Jurkat, Clone E6-1 (cell line): ENCODE measurements around the gene PCDHA5.
"Not testable (repeated sequence)": the region's sequence is repeated elsewhere in the genome, so short reads cannot be mapped to it uniquely, and the experiment has no call there.

Source experiments
- DNase-seq: peaks from one replicate; pipeline ENCODE4 v3.0.0-alpha.2; 2011; ENCODE audit warnings: low read depth, low spot score
- H3K4me3 ChIP-seq: 2 replicates; pipeline ENCODE4 v1.5.1; 2011; ENCODE audit warnings: mild to moderate bottlenecking, low read length, control low read depth, moderate library complexity

The PCDHA5 gene

DNA sequence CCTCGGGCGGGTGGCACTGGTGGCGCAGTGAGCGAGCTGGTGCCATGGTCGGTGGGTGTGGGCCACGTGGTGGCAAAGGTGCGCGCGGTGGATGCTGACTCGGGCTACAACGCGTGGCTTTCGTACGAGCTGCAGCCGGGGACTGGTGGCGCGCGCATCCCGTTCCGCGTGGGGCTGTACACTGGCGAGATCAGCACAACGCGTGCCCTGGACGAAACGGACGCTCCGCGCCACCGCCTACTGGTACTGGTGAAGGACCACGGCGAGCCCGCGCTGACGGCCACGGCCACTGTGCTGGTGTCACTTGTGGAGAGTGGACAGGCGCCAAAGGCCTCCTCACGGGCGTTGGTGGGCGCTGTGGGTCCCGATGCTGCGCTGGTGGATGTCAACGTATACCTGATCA lies 12.5 kb upstream of the PCDHA5 start:
- DNase-seq, result no peak
- H3K4me3 ChIP-seq, result no peak overlapping the region

DNA sequence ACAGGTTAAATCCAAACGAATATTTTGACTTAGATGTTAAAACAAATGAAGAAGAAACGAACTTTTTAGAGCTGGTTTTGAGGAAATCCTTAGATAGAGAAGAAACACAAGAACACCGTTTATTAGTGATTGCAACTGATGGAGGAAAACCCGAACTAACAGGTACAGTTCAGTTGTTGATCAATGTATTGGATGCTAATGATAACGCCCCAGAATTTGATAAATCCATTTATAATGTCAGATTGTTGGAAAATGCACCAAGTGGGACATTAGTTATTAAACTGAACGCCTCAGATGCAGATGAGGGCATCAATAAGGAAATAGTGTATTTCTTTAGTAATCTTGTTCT lies 842 bp downstream of the PCDHA5 start:
- no peak for DNase-seq
- no peak overlapping the region for H3K4me3 ChIP-seq

DNA sequence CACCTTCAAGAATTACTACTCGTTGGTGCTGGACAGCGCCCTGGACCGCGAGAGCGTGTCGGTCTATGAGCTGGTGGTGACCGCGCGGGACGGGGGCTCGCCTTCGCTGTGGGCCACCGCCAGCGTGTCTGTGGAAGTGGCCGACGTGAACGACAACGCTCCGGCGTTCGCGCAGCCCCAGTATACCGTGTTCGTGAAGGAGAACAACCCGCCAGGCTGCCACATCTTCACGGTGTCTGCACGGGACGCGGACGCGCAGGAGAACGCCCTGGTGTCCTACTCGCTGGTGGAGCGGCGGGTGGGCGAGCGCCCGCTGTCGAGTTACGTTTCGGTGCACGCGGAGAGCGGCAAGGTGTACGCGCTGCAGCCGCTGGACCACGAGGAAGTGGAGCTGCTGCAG lies 1.6 kb downstream of the PCDHA5 start:
- H3K4me3 ChIP-seq, DNase-seq: not testable (repeated sequence)

DNA sequence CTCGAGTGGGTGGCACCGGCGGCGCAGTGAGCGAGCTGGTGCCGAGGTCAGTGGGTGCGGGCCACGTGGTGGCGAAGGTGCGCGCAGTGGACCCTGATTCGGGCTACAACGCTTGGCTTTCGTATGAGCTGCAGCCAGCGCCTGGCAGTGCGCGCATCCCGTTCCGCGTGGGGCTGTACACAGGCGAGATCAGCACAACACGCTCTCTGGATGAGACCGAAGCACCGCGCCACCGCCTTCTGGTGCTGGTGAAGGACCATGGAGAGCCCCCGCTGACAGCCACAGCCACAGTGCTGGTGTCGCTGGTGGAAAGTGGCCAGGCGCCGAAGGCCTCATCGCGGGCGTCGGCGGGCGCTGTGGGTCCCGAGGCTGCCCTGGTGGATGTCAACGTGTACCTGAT lies 2.1 kb downstream of the PCDHA5 start:
- DNase-seq, result no peak
- no peak overlapping the region for H3K4me3 ChIP-seq

DNA sequence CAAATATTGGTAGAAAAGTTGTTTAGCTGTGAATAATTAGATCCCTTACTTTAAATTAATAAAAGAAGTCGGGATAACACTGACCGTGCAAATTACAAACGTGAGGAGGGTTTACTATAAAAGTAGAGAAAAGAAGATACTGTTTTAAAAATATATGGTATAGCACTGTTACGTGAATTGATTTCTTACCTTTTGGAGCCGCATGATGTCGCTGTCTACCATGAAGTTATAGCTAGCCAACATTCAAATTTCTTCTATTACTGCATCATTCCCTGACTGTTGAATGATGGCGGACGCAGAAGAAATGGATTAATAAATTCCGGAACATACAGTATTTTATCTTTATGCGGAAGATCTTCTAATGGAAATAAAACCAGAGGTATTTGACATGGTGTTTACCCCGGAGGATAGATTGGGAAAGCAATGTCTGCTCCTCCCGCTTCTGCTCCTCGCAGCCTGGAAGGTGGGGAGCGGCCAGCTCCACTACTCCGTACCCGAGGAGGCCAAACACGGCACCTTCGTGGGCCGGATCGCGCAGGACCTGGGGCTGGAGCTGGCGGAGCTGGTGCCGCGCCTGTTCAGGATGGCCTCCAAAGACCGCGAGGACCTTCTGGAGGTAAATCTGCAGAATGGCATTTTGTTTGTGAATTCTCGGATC lies 6.4 kb downstream of the PCDHA5 start, which contains the start of gene PCDHA6:
Gene PCDHA6 (plus strand): TSS at position 257 of the 658 bp plus-strand sequence. CDS start 132 bp downstream, at position 389.
- no peak for DNase-seq
- no peak within 1 kb of the TSS for H3K4me3 ChIP-seq

DNA sequence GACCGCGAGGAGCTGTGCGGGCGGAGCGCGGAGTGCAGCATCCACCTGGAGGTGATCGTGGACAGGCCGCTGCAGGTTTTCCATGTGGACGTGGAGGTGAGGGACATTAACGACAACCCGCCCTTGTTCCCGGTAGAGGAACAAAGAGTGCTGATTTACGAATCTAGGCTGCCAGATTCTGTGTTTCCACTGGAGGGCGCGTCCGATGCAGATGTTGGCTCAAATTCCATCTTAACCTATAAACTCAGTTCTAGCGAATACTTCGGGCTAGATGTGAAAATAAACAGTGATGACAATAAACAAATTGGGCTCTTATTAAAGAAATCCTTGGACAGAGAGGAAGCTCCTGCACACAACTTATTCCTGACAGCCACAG lies 6.9 kb downstream of the PCDHA5 start:
- no peak for DNase-seq
- H3K4me3 ChIP-seq, result no peak overlapping the region

DNA sequence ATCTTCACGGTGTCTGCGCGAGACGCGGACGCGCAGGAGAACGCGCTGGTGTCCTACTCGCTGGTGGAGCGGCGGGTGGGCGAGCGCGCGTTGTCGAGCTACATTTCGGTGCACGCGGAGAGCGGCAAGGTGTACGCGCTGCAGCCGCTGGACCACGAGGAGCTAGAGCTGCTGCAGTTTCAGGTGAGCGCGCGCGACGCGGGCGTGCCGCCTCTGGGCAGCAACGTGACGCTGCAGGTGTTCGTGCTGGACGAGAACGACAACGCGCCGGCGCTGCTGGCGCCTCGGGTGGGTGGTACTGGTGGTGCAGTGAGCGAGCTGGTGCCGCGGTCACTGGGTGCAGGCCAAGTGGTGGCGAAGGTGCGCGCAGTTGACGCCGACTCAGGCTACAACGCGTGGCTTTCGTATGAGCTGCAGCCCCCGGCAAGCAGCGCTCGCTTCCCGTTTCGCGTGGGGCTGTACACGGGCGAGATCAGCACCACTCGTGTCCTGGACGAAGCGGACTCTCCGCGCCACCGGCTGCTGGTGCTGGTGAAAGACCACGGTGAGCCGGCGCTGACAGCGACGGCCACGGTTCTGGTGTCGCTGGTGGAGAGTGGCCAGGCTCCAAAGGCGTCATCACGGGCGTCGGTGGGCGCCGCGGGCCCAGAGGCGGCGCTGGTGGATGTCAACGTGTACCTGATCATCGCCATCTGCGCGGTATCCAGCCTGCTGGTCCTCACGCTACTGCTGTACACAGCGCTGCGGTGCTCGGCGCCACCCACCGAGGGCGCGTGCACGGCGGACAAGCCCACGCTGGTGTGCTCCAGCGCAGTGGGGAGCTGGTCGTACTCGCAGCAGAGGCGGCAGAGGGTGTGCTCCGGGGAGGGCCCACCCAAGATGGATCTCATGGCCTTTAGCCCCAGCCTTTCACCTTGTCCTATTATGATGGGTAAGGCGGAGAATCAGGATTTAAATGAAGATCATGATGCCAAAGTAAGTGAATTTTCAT lies 8.4 kb downstream of the PCDHA5 start:
- not testable (repeated sequence) for H3K4me3 ChIP-seq, DNase-seq

DNA sequence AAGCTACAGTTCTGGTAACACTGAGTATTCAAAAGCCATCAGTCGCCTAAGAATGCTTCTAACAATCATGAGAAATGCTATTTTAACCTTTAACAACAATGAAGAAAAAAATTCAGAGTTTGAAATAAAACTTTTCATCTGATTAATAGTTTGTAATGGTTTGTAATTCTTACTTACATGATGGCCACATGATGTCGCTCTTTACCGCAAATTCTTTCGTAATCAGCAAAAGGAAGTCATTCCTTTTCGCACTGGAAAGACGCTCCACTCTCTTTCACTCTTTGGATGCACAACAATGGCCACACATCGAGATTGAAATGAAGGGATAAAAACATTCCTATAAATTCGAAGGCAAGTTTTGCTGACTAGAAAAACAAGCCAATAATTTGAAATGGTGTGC lies 12.6 kb downstream of the PCDHA5 start, which contains the start of gene PCDHA7:
Gene PCDHA7 (plus strand): TSS at position 277 of the 400 bp plus-strand sequence. CDS start 115 bp downstream, at position 392.
- no peak for DNase-seq
- no peak within 1 kb of the TSS for H3K4me3 ChIP-seq

DNA sequence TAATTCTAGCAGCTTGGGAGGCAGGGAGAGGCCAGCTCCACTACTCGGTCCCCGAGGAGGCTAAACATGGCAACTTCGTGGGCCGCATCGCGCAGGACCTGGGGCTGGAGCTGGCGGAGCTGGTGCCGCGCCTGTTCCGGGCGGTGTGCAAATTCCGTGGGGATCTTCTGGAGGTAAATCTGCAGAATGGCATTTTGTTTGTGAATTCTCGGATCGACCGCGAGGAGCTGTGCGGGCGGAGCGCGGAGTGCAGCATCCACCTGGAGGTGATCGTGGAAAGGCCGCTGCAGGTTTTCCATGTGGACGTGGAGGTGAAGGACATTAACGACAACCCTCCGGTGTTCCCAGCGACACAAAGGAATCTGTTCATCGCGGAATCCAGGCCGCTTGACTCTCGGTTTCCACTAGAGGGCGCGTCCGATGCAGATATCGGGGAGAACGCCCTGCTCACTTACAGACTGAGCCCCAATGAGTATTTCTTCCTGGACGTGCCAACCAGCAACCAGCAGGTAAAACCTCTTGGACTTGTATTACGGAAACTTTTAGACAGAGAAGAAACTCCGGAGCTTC lies 13.1 kb downstream of the PCDHA5 start:
- not testable (repeated sequence) for H3K4me3 ChIP-seq

DNA sequence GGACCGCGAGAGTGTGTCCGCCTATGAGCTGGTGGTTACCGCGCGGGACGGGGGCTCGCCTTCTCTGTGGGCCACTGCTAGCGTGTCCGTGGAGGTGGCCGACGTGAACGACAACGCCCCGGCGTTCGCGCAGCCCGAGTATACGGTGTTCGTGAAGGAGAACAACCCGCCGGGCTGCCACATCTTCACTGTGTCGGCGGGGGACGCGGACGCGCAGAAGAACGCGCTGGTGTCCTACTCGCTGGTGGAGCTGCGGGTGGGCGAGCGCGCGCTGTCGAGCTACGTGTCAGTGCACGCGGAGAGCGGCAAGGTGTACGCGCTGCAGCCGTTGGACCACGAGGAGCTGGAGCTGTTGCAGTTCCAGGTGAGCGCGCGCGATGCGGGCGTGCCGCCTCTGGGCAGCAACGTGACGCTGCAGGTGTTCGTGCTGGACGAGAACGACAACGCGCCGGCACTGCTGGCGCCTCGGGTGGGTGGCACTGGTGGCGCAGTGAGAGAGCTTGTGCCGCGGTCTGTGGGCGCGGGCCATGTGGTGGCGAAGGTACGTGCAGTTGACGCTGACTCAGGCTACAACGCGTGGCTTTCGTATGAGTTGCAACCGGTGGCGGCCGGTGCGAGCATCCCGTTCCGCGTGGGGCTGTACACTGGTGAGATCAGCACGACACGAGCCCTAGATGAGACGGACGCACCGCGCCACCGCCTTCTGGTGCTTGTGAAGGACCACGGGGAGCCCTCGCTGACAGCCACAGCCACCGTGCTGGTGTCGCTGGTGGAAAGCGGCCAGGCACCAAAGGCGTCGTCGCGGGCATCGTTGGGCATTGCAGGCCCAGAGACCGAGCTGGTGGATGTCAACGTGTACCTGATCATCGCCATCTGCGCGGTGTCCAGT lies 14.5 kb downstream of the PCDHA5 start:
- no peak overlapping the region for H3K4me3 ChIP-seq
- DNase-seq, result no peak

More for the DNA sequence above, 13.1 kb downstream of the PCDHA5 start:
- not testable (repeated sequence) for DNase-seq

DNA sequence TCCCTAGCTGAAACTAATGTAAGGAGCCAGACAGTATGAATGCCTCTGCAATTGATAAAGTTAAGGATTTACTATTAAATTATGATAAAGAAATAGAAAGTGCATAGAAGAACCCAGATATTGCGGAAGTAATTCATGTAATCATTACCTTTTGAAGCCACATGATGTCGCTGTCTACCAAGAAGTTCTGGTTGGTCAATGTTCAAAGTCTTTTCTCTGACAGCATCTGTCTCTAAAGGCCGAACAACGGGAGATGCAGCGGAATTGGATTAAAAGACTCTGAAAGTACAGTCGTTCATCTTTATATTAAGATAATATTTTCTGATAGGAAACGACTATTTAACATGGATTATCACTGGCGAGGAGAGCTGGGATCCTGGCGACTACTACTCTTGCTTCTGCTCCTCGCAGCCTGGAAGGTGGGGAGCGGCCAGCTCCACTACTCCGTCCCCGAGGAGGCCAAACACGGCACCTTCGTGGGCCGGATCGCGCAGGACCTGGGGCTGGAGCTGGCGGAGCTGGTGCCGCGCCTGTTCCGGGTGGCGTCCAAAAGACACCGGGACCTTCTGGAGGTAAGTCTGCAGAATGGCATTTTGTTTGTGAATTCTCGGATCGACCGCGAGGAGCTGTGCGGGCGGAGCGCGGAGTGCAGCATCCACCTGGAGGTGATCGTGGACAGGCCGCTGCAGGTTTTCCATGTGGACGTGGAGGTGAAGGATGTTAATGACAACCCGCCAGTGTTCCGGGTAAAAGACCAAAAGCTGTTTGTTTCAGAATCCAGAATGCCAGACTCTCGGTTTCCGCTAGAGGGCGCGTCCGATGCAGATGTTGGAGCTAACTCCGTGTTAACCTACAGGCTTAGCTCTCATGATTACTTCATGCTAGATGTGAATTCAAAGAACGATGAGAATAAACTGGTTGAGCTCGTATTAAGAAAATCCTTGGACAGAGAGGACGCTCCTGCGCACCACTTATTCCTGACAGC lies 19.9 kb downstream of the PCDHA5 start, which contains the start of gene PCDHA8:
Gene PCDHA8 (plus strand): TSS at position 210 of the 985 bp plus-strand sequence. CDS start 135 bp downstream, at position 345.
- DNase-seq, result peak; percentile 42
- peak within 1 kb of the TSS; percentile 32 for H3K4me3 ChIP-seq

DNA sequence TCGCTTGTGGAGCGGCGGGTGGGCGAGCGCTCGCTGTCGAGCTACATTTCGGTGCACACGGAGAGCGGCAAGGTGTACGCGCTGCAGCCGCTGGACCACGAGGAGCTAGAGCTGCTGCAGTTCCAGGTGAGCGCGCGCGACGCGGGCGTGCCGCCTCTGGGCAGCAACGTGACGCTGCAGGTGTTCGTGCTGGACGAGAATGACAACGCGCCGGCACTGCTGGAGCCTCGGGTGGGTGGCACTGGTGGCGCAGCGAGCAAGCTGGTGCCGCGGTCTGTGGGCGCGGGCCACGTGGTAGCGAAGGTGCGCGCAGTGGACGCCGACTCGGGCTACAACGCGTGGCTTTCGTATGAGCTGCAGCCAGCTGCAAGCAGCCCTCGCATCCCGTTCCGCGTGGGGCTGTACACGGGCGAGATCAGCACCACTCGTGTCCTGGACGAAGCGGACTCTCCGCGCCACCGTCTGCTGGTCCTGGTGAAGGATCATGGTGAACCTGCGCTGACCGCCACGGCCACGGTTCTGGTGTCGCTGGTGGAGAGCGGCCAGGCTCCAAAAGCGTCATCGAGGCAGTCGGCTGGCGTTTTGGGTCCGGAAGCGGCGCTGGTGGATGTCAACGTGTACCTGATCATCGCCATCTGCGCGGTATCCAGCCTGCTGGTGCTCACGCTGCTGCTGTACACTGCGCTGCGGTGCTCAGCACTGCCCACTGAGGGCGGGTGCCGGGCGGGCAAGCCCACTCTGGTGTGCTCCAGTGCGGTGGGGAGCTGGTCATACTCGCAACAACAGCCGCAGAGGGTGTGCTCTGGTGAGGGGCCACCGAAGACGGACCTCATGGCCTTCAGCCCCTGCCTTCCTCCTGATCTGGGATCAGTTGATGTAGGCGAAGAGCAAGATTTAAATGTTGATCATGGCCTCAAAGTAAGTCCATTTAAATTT lies 21.7 kb downstream of the PCDHA5 start:
- H3K4me3 ChIP-seq, result no peak overlapping the region

DNA sequence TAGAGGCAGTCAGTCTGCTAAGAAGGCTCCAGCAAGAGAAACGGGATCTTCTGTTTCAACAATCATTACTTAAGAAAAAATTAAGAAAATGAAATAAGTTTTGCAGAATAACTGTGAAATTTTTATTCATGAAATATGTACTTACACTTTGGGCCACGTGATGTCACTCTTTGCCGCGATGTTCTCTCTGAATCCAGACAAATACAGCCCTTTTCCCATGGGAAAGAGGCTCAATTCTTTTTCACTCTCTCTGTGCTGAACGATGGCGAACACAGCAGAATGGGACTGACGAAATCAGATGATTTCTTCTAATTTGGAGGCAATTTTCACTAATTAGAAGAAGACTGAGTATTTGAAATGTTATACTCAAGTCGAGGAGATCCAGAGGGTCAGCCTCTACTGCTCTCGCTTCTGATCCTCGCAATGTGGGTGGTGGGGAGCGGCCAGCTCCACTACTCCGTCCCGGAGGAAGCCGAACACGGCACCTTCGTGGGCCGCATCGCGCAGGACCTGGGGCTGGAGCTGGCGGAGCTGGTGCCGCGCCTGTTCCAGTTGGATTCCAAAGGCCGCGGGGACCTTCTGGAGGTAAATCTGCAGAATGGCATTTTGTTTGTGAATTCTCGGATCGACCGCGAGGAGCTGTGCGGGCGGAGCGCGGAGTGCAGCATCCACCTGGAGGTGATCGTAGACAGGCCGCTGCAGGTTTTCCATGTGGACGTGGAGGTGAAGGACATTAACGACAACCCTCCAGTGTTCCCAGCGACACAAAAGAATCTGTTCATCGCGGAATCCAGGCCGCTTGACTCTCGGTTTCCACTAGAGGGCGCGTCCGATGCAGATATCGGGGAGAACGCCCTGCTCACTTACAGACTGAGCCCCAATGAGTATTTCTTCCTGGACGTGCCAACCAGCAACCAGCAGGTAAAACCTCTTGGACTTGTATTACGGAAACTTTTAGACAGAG lies 27.0 kb downstream of the PCDHA5 start, which contains the start of gene PCDHA9:
Gene PCDHA9 (plus strand): TSS at position 244 of the 964 bp plus-strand sequence. CDS start 114 bp downstream, at position 358.
- not testable (repeated sequence) for DNase-seq, H3K4me3 ChIP-seq

More for the DNA sequence above, 21.7 kb downstream of the PCDHA5 start:
- no peak for DNase-seq

DNA sequence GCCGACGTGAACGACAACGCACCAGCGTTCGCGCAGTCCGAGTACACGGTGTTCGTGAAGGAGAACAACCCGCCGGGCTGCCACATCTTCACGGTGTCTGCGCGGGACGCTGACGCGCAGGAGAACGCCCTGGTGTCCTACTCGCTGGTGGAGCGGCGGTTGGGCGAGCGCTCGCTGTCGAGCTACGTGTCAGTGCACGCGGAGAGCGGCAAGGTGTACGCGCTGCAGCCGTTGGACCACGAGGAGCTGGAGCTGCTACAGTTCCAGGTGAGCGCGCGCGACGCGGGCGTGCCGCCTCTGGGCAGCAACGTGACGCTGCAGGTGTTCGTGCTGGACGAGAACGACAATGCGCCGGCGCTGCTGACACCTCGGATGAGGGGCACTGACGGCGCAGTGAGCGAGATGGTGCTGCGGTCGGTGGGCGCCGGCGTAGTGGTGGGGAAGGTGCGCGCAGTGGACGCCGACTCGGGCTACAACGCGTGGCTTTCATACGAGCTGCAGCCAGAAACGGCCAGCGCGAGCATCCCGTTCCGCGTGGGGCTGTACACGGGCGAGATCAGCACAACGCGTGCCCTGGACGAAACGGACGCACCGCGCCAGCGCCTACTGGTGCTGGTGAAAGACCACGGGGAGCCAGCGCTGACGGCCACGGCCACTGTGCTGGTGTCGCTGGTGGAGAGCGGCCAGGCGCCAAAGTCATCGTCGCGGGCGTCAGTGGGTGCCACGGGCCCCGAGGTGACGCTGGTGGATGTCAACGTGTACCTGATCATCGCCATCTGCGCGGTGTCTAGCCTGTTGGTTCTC lies 28.6 kb downstream of the PCDHA5 start:
- not testable (repeated sequence) for DNase-seq, H3K4me3 ChIP-seq
